ENCODE measurements around the gene COX5B. TPM values are rescaled to one million over a fixed set of nuclear protein-coding genes. Genes with fewer than 3 reads are reported as not detected.
"Not testable (repeated sequence)": the region's sequence is repeated elsewhere in the genome, so short reads cannot be mapped to it uniquely, and the experiment has no call there.

Gene COX5B, protein sequence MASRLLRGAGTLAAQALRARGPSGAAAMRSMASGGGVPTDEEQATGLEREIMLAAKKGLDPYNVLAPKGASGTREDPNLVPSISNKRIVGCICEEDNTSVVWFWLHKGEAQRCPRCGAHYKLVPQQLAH
- 100 to 1,000 TPM; 442 to 656 TPM for polyA plus RNA-seq

DNA sequence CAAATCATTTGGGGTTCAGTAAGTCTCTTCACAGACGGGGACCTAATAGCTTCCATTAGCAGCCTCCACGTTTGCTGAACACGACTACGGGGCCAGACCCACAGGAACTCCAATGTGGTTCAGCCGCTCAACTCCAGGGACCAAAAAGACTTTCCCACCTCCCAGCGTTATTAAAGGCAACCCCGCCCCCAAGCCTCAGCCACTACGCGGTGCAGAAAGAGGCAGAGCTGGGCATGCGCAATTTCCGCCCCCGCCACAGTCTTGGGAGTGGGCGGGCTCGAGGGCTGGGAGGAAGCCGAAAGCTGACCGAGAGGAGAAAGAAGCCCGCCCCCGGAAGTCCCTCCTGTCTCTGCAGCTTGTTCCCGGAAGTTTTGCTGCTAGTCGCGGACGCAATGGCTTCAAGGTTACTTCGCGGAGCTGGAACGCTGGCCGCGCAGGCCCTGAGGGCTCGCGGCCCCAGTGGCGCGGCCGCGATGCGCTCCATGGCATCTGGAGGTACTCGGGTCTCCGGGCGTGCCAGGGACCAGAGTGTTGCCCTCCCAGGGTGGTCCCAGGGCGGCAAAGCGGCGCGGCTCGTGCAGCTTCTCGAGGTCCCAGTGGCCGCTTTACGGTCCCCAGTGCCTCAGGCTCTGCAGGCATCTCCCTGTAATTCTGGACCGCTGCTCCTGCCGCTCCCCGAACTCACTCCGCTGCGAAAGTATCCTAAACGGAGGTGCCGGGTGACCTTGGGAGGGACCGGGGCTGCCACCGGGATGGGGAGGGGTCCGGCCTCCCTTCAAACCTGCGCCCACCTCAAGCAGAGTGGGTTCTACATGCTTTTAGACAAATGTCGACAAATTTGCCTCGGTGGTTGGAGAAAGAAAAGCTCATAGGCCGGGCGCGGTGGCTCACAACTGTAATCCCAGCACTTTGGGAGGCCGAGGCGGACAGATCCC lies at the start of gene COX5B:
Gene COX5B (plus strand): TSS at position 368 of the 935 bp plus-strand sequence. CDS start 25 bp downstream, at position 393.
- H3K4me3 ChIP-seq (ENCODE audit: low read depth in 1 of 2, low read length in 2 of 2): peak within 1 kb of the TSS; percentile 93 to 100
- no peaks in the 10 kb centered on the region for H3K4me1 ChIP-seq (ENCODE audit: control insufficient read depth in 2 of 2, insufficient read depth in 2 of 2, low read length in 1 of 2)
- H3K36me3 ChIP-seq (ENCODE audit: control insufficient read depth in 2 of 2, insufficient read depth in 2 of 2, low read length in 1 of 2): peaks cover 6 to 14% of the 10 kb centered on the region in 2 donors
- H3K27ac ChIP-seq (ENCODE audit: low read depth in 2 of 2, low read length in 1 of 2): peak within 1 kb of the TSS; percentile 91 to 99
- no peaks in the 10 kb centered on the region for H3K9me3 ChIP-seq (ENCODE audit: control insufficient read depth in 2 of 2, insufficient read depth in 1 of 2, low read depth in 1 of 2, low read length in 1 of 2)
- no peaks in the 10 kb centered on the region for H3K27me3 ChIP-seq (ENCODE audit: control insufficient read depth in 1 of 2, insufficient read depth in 2 of 2, low read length in 2 of 2)
- 1% methylated on average over 62 to 63 of the region's 63 CpGs for whole genome bisulfite sequencing, 2 donors

- not testable (repeated sequence) for H3K9me3 ChIP-seq (ENCODE audit: control insufficient read depth in 2 of 2, insufficient read depth in 1 of 2, low read depth in 1 of 2, low read length in 1 of 2); H3K4me1 ChIP-seq (ENCODE audit: control insufficient read depth in 2 of 2, insufficient read depth in 2 of 2, low read length in 1 of 2); H3K27me3 ChIP-seq (ENCODE audit: control insufficient read depth in 1 of 2, insufficient read depth in 2 of 2, low read length in 2 of 2); H3K4me3 ChIP-seq (ENCODE audit: low read depth in 1 of 2, low read length in 2 of 2); H3K27ac ChIP-seq (ENCODE audit: low read depth in 2 of 2, low read length in 1 of 2); H3K36me3 ChIP-seq (ENCODE audit: control insufficient read depth in 2 of 2, insufficient read depth in 2 of 2, low read length in 1 of 2)
- WGBS, 2 donors: 95 to 98% methylated on average over 3 to 4 of the region's 4 CpGs
Measured at GRCh38 chr2:97596180-97596579, 49.7 kb upstream of the COX5B start.

- not testable (repeated sequence) for H3K4me1 ChIP-seq (ENCODE audit: control insufficient read depth in 2 of 2, insufficient read depth in 2 of 2, low read length in 1 of 2); H3K27ac ChIP-seq (ENCODE audit: low read depth in 2 of 2, low read length in 1 of 2); H3K27me3 ChIP-seq (ENCODE audit: control insufficient read depth in 1 of 2, insufficient read depth in 2 of 2, low read length in 2 of 2); H3K9me3 ChIP-seq (ENCODE audit: control insufficient read depth in 2 of 2, insufficient read depth in 1 of 2, low read depth in 1 of 2, low read length in 1 of 2); H3K4me3 ChIP-seq (ENCODE audit: low read depth in 1 of 2, low read length in 2 of 2); H3K36me3 ChIP-seq (ENCODE audit: control insufficient read depth in 2 of 2, insufficient read depth in 2 of 2, low read length in 1 of 2)
- WGBS, 2 donors: 57% methylated on average over 7 to 9 of the region's 10 CpGs
Measured at GRCh38 chr2:97601537-97601936, 44.3 kb upstream of the COX5B start.

- not testable (repeated sequence) for H3K27ac ChIP-seq (ENCODE audit: low read depth in 2 of 2, low read length in 1 of 2); H3K4me3 ChIP-seq (ENCODE audit: low read depth in 1 of 2, low read length in 2 of 2); H3K36me3 ChIP-seq (ENCODE audit: control insufficient read depth in 2 of 2, insufficient read depth in 2 of 2, low read length in 1 of 2); H3K9me3 ChIP-seq (ENCODE audit: control insufficient read depth in 2 of 2, insufficient read depth in 1 of 2, low read depth in 1 of 2, low read length in 1 of 2); H3K4me1 ChIP-seq (ENCODE audit: control insufficient read depth in 2 of 2, insufficient read depth in 2 of 2, low read length in 1 of 2); H3K27me3 ChIP-seq (ENCODE audit: control insufficient read depth in 1 of 2, insufficient read depth in 2 of 2, low read length in 2 of 2)
- WGBS, 2 donors: 66 to 79% methylated on average over 4 to 5 of the region's 8 CpGs
Measured at GRCh38 chr2:97605109-97605508, 40.8 kb upstream of the COX5B start.

GRCh38 chr2:97605524-97606339 lies 40.1 kb upstream of the COX5B start:
- WGBS, 2 donors: 68 to 93% methylated on average over 3 to 4 of the region's 12 CpGs
- H3K4me3 ChIP-seq (ENCODE audit: low read depth in 1 of 2, low read length in 2 of 2); H3K36me3 ChIP-seq (ENCODE audit: control insufficient read depth in 2 of 2, insufficient read depth in 2 of 2, low read length in 1 of 2); H3K27me3 ChIP-seq (ENCODE audit: control insufficient read depth in 1 of 2, insufficient read depth in 2 of 2, low read length in 2 of 2); H3K27ac ChIP-seq (ENCODE audit: low read depth in 2 of 2, low read length in 1 of 2); H3K9me3 ChIP-seq (ENCODE audit: control insufficient read depth in 2 of 2, insufficient read depth in 1 of 2, low read depth in 1 of 2, low read length in 1 of 2); H3K4me1 ChIP-seq (ENCODE audit: control insufficient read depth in 2 of 2, insufficient read depth in 2 of 2, low read length in 1 of 2): not testable (repeated sequence)

- not testable (repeated sequence) for H3K9me3 ChIP-seq (ENCODE audit: control insufficient read depth in 2 of 2, insufficient read depth in 1 of 2, low read depth in 1 of 2, low read length in 1 of 2); H3K36me3 ChIP-seq (ENCODE audit: control insufficient read depth in 2 of 2, insufficient read depth in 2 of 2, low read length in 1 of 2); H3K4me1 ChIP-seq (ENCODE audit: control insufficient read depth in 2 of 2, insufficient read depth in 2 of 2, low read length in 1 of 2); H3K4me3 ChIP-seq (ENCODE audit: low read depth in 1 of 2, low read length in 2 of 2); H3K27ac ChIP-seq (ENCODE audit: low read depth in 2 of 2, low read length in 1 of 2); H3K27me3 ChIP-seq (ENCODE audit: control insufficient read depth in 1 of 2, insufficient read depth in 2 of 2, low read length in 2 of 2)
- 86 to 90% methylated on average over 4 of the region's 4 CpGs for WGBS, 2 donors
Measured at GRCh38 chr2:97608745-97609144, 37.1 kb upstream of the COX5B start.

DNA sequence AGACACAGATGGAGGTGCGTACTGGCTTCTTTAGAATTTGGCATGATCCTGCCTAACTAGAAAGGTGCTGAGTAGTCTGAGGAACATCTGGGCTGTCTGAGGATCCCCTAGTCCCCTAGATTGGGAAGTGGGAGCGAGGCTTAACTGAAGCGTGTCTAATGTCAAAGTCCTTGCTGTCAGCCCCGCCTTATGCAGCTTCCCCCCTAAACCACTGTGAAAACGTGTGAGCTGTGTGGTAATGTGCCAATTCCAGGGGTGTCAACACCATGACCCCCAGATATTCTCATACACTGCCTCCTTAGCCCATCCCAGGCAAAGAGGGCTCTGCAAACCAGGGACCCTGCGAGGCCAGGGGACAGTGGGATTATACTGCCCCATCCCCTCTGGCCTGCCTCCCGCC lies 34.0 kb upstream of the COX5B start:
- H3K4me3 ChIP-seq (ENCODE audit: low read depth in 1 of 2, low read length in 2 of 2); H3K9me3 ChIP-seq (ENCODE audit: control insufficient read depth in 2 of 2, insufficient read depth in 1 of 2, low read depth in 1 of 2, low read length in 1 of 2); H3K36me3 ChIP-seq (ENCODE audit: control insufficient read depth in 2 of 2, insufficient read depth in 2 of 2, low read length in 1 of 2); H3K4me1 ChIP-seq (ENCODE audit: control insufficient read depth in 2 of 2, insufficient read depth in 2 of 2, low read length in 1 of 2); H3K27me3 ChIP-seq (ENCODE audit: control insufficient read depth in 1 of 2, insufficient read depth in 2 of 2, low read length in 2 of 2); H3K27ac ChIP-seq (ENCODE audit: low read depth in 2 of 2, low read length in 1 of 2): not testable (repeated sequence)
- WGBS, 2 donors: 56 to 67% methylated on average over 2 to 3 of the region's 7 CpGs

- H3K4me3 ChIP-seq (ENCODE audit: low read depth in 1 of 2, low read length in 2 of 2); H3K27ac ChIP-seq (ENCODE audit: low read depth in 2 of 2, low read length in 1 of 2); H3K27me3 ChIP-seq (ENCODE audit: control insufficient read depth in 1 of 2, insufficient read depth in 2 of 2, low read length in 2 of 2); H3K36me3 ChIP-seq (ENCODE audit: control insufficient read depth in 2 of 2, insufficient read depth in 2 of 2, low read length in 1 of 2); H3K9me3 ChIP-seq (ENCODE audit: control insufficient read depth in 2 of 2, insufficient read depth in 1 of 2, low read depth in 1 of 2, low read length in 1 of 2); H3K4me1 ChIP-seq (ENCODE audit: control insufficient read depth in 2 of 2, insufficient read depth in 2 of 2, low read length in 1 of 2): not testable (repeated sequence)
- WGBS, 2 donors: no CpG with 5 or more reads among the region's 8 CpGs
Measured at GRCh38 chr2:97615746-97616145, 30.1 kb upstream of the COX5B start.

DNA sequence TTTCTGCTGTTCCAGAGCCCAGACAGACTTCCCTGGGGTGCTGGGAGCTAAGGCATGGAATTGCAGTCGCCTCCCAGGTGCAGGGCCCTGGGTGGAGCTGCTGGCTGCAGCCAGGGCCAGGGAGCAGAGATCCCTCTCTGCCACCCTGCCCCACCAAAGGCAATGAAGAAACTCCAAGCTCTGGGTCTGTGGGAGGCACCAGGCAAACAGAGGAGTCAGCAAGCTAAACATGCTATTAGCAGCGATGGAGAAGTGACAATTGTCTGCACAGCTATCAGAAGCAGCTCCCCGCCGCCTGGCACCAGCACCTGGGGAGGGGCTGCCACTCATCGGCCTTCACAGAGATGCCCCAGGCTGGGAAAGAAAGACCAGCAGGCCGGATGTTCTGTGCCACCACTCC lies 28.0 kb upstream of the COX5B start:
- H3K27ac ChIP-seq (ENCODE audit: low read depth in 2 of 2, low read length in 1 of 2): no peak overlapping the region
- WGBS, 2 donors: 88 to 93% methylated on average over 6 of the region's 6 CpGs
- H3K27me3 ChIP-seq (ENCODE audit: control insufficient read depth in 1 of 2, insufficient read depth in 2 of 2, low read length in 2 of 2): no peaks in the 10 kb centered on the region

More for the DNA sequence above, 28.0 kb upstream of the COX5B start:
- Histone ChIP-seq H3K36me3 (ENCODE audit: control insufficient read depth in 2 of 2, insufficient read depth in 2 of 2, low read length in 1 of 2) (no peaks in the 10 kb centered on the region), H3K4me1 (ENCODE audit: control insufficient read depth in 2 of 2, insufficient read depth in 2 of 2, low read length in 1 of 2) (no peaks in the 10 kb centered on the region), H3K4me3 (ENCODE audit: low read depth in 1 of 2, low read length in 2 of 2) (no peak overlapping the region), H3K9me3 (ENCODE audit: control insufficient read depth in 2 of 2, insufficient read depth in 1 of 2, low read depth in 1 of 2, low read length in 1 of 2) (no peaks in the 10 kb centered on the region)

Data from esophagus (tissue), 2 donors.